Activated CD8-positive, alpha-beta memory T cell treated with anti-CD3 and anti-CD28 coated beads for 36 hours (primary cell): ENCODE measurements around the gene IL15. TPM values are rescaled to one million over a fixed set of nuclear protein-coding genes. Genes with fewer than 3 reads are reported as not detected.
"Not testable (repeated sequence)": the region's sequence is repeated elsewhere in the genome, so short reads cannot be mapped to it uniquely, and the experiment has no call there.

Experiments used
- CTCF ChIA-PET: fragments of 350-600 bp; sonication (Branson Sonifier 250); formaldehyde crosslinking; loops from one replicate; lab custom pipeline; 2021; ENCODE audit warnings: antibody characterized with exemption; lab: Charles Lee
- POLR2A ChIA-PET: fragments of 350-600 bp; sonication (Branson Sonifier 250); formaldehyde crosslinking; loops from one replicate; lab custom pipeline; 2021; ENCODE audit warnings: antibody characterized with exemption; lab: Charles Lee
- total RNA-seq, 2 experiments: library from RNA; stranded (reverse); gene quantifications; one replicate each; pipeline ENCODE4 v1.2.3, GENCODE V29; 2021

IL15 gene
- total RNA-seq, 2 experiments from 2014 or later, result 0.65 to 0.92 TPM

DNA sequence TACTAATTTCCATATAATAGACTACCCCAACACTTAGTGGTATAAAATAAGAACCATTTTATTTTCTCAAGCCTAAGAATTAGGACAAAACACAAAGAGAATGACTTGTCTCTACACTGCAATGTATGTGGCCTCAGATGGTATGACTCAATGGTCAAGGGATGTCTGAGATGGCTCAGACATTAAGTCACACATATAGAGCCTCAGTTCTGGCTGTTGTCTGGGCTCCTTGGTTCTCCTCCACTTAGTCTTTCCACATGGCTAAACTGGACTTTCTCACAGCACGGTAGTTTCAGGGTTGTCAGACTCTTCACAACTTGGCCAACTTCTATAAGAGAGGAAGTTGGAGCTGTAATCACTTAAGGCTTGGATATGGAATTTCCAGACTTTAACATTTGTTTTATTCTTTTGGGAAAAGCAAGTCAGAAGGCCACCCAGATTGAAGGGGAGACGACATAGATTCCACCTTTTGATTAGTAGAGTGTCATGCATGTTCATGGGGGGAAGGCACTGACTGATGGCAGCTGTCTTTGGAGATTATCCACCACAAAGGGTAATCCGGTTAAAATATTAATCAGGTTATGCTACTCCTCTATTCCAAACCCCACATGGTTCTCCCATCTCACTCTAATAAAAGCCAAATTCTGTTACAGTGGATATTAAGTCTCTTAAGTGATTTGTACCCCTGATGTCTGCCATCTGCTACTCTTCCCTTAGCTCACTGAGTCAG, 9.4 kb downstream of the IL15 start:
- CTCF ChIA-PET, result no interaction called here
- POLR2A ChIA-PET, result no interaction called here

DNA sequence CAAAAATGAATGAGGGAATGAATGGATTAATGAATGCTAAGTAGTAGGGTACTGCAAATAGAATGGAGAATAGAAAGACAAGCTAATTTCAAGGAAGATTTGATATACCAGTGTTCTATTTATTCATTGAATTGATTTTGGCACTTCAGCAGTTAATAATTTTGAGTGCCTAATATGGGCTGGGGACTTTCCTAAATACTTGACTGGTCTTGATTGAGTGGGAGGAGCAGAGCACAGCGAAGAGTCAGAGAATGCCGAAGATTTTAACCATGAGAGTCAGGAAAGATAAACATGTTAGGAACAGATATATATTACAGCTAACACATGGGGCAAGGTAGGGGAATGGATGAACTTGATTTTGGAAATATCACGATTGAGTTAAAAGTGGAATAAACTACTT, 10.6 kb downstream of the IL15 start:
- POLR2A ChIA-PET, result no interaction called here
- CTCF ChIA-PET, result no interaction called here

DNA sequence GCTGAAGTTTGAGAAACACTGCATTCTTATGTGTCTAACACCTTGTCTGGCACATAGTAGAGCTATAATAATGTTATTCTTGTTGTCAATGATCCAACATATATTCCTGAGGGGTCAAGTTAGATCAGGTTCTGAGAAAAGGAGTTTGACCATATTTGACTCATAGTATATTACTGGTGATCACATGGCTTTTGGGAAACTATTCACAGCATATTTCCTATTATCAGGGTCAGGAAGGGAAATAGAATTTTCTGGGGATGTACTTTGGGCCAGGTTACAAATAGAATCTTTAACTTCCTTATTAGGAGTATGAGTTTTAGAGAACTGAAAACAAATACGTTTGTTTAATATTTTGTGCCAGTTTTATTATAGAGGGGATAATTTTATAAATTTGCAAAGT, 11.6 kb downstream of the IL15 start:
- ChIA-PET POLR2A (no interaction called here), CTCF (no interaction called here)

DNA sequence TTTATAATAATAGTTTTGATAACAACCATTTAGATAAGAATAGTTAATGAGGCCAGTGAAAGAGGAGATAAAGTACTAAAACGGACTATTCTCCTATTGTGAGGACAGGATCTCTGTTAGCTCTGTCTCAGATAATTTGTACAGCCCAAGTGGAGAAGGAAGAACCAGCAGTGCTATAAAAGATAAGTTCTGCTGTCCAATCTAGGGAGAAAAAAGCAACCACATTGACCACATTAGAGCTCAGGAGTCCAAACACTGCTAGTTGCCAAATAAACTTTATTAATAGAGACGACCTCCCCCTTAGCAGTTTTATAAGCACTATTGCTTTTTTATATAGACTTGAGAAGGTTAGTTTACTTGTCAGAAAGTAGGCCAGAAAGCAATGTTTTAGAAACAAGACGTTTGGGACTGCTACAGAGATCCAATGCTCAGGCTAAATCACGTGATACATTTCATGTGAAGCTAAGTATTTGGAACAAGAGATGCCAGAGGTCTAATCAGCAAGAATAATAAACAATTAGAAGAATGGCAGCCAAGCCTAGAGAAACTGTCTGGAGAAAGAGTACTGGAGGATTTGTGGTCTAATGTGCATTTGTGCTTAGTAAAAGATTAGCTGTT, 15.9 kb downstream of the IL15 start:
- CTCF ChIA-PET, result no interaction called here

DNA sequence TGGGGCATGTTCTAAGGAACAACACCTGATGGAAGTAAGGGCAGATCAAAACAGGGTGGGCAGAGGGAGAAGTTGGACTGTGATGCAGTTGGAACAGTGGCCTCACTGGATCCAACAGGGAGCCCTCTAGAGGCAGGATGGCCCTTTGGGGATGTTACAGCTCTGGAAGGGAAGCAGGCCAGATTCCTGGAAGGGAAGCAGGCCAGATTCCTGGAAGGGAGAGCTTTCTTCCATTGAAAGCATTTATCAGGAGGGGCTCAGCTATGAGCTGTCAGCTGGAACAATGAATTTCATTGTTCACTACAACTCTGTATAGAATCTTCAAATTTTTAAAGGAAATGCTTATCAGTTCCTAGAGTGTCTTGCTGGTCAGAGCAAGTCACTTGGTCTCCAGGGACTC, 17.7 kb downstream of the IL15 start:
- POLR2A ChIA-PET, result no interaction called here
- CTCF ChIA-PET, result no interaction called here

More for the DNA sequence above, 15.9 kb downstream of the IL15 start:
- POLR2A ChIA-PET, result no interaction called here

DNA sequence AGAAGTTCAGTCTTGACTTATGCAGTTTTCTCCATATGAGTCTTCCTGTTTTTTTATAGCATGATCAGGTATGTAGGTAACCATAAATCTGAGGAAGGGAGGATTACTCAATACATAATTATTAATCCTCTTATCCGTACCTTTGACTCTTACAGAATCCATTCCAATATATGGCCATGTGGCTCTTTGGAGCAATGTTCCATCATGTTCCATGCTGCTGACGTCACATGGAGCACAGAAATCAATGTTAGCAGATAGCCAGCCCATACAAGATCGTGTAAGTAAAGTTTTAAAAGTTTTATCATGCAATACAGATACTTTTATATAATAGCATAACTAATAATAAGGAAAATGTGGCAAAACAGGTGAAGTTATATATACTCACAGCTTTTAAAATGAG, 19.6 kb downstream of the IL15 start:
- POLR2A ChIA-PET, result no interaction called here
- CTCF ChIA-PET, result no interaction called here

DNA sequence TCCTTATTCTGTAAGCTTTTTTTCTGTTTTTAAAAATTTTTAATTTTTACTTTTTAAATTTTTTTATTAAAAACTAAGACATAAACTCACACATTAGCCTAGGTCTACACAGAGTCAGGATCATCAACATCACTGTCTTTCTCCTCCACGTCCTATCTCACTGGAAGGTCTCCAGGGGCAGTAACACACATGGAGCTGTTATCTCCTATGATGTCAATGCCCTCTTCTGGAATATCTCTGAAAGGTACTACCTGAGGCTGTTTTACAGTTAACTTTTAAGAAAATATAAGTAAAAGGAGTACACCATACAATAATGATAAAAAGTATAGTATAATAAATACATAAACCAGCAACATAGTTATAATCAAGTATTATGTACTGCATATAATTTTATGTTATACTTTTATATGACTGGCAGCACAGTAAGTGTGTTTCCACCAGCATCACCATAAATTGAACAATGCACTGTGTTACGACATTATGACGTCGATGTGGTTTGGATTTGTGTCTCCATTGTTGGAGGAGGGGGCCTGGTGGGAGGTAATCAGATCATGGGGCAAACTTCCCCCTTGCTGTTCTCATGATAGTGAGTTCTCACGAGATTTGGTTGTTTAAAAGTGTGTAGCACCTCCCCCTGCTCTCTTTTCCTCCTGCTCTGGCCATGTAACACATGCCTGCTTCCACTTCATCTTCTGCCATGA, 21.3 kb downstream of the IL15 start:
- ChIA-PET POLR2A (no interaction called here), CTCF (no interaction called here)

DNA sequence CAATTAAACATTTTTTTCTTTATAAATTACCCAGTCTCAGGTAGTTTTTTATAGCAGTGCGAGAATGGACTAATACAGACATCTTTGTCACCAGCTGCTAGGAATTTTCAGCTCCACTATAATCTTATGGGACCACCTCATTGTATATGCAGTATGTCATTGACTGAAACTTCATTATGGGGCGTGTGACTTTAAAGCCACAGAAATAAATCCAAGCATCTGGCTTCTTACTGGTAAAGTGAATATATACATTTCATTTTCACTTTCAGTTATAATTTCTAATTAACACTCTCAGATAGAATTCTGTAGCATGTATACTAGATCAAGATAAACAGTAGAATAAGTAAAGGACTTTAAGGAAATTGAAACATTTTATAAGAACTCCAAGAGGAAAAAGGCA, 21.9 kb downstream of the IL15 start:
- CTCF ChIA-PET, result no interaction called here
- POLR2A ChIA-PET, result no interaction called here

DNA sequence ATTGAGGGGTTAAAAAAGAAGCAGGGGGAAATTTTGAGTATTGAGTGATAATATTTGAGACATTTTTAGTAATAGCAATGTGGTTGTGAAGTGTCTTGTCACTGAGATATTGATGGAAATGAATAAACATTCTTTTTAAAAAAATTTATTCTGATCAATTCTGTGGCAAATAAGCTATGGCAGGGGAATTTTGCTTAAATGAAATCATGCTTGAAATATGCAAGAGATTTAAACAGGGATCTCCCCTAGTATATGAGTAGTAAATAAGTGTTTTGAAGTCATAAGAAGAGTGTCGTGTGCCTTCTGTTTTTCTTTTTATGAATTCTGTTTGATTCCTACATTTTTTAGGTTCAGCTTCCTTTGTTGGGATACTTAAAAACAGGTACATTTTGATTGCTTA, 23.2 kb downstream of the IL15 start:
- ChIA-PET POLR2A (no interaction called here), CTCF (interaction anchor here (0.7 kb wide), 1 partner anchor 66 kb away, joined by 4 read pairs; no protein-coding TSS in a partner anchor)

DNA sequence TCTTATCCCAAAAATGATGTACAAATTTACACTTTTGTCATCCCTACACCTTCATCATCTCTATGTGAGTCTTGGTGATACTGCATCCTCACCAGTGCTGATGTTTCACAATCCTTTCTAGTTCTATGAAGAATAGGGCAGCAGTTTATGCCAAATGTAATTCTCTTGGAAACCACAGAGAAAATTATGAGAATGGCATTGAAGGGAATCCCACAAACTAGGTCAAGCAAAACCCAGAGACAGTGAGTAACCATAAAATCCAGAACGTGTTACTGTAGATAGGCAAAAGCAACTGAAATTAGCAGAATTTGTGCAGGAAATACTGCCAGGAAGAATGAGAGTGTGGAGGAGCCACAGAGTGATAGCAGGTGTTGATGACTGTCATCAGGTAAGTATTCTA, 24.5 kb downstream of the IL15 start:
- ChIA-PET CTCF (no interaction called here), POLR2A (no interaction called here)

DNA sequence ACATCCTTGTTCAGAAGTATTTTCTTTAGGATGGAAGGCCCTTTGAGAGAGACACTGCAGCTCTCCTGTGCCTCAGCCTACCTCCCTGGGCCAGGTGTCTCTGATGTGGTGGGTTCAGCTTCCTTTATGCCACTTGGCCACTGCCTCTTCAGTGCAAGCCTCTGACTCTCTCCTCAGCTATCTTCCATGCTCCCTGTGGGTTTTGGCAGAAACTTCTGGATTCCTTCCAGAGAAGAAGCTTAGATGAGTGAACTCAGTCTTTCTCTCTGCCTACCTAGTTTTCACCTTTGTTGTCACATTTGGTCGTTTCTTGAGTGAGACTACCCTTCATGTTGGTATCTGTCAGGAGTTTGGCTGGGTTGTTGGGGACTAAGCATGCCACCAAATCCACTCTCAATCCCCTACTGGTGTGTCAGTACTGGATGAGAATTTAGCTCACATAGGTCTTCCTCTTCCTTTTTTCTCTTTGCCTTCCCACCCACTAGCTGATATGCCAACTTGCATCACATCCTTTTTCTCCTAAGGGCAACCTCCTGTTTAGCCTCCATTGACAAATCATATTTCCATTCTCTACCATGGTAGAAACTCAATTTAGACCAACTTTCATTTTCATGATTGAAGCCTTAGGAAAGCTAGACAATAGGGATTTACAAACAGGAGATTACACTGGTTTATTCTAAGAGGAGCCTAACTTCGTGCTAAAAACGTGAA, 32.0 kb downstream of the IL15 start:
- ChIA-PET POLR2A (no interaction called here), CTCF (no interaction called here)

DNA sequence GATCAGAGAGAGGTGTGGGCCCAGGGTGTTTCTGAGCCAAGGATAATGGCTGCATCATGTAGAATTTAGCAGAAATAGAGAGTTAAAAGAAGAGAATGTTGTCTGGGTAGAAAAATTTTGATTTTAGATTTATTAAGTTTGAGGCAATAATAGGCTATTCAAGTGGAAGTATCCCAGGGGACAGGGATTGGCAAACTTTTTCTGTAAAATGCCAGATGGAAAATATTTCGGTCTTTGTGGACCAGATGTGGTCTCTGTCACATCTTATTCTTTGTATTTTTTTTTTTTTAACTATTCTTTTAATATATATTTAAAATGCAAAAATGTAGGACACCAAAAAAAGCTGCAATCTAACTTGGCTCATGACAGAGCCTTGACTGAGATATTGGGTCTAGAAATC, 33.1 kb downstream of the IL15 start:
- ChIA-PET POLR2A (no interaction called here), CTCF (no interaction called here)

DNA sequence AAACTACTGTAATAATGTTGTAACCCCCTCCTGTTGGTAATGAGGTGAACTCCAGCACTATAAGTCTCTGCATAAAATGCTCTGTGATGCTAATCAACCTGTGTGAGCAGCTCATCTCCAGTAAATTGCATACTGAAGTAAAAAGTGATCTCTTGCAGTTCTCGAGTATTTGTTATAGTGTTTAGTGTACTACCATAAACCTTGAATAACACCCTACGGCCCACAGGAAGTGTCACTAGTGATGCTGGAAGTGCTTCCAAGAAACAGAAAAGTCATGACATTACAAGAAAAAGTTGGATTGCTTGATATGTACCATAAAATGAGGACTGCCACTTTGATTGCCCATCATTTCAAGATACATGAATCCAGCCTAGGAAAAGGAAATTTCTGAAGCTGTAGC, 39.0 kb downstream of the IL15 start:
- POLR2A ChIA-PET, result no interaction called here
- CTCF ChIA-PET, result no interaction called here

DNA sequence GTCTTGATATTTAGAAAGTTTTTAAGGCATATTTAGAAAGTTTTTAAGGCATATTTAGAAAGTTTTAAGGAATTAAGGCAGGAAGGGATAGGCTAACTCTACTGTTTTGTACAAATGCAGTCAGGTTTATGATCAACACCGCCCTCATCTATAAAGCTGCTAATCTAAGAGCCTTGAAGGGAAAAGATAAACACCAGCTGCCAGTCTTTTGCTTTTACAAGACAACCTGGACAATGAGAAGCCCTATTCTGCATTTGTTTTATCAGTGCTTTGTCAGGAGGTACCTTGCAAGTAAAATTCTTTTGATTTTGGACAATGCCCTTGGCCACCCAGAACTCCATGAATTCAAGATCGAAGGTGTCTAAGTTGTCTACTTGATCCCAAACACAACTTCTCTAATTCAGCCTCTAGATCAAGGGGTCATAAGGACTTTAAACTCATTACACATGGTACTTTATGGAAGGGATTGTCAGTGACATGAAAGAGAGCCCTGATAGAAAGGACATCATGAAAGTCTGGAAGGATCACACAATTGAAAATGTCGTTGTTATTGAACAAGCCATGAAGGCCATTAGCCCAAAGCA, 39.8 kb downstream of the IL15 start:
- CTCF ChIA-PET, result no interaction called here
- POLR2A ChIA-PET, result no interaction called here

DNA sequence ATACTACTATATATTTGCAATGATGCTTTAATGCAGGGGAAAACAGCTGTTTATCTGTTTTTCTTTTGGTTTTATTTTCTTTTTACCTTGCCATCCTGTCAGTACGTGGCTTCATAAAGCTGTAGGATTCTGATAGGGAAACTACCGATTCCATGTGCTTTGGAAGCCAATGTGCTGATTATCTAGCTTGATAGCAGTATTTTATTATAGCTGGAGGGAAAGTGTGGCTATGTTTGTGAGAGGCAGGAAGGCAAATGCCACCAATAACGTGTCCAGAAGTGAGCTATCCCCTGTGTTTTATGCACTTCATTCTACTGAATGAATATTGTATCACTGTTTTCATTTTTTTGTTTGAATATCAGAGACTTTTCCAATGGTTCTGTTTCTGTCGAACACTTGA, 43.7 kb downstream of the IL15 start:
- CTCF ChIA-PET, result no interaction called here
- POLR2A ChIA-PET, result no interaction called here

DNA sequence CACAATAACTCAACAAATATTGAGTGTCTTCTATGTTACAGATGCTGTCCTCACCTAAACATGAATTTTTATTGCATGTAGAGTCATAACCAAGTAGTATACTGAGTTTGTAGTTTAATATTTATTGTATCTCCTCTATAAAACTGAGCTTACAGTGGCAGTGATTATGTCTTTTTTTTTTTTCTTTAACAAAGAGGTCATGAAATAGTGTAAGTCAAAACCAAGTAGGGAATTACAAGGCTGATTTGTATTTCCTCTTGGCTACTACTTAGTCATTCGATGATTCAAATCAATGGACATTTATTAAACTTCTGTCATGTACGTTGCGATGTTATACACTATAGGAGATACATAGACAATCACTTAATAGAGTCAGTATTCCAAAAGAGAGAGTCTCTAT, 48.4 kb downstream of the IL15 start:
- ChIA-PET CTCF (no interaction called here), POLR2A (interaction anchor here (0.6 kb wide), 1 partner anchor 721 kb away, joined by 3 read pairs; no protein-coding TSS in a partner anchor)

DNA sequence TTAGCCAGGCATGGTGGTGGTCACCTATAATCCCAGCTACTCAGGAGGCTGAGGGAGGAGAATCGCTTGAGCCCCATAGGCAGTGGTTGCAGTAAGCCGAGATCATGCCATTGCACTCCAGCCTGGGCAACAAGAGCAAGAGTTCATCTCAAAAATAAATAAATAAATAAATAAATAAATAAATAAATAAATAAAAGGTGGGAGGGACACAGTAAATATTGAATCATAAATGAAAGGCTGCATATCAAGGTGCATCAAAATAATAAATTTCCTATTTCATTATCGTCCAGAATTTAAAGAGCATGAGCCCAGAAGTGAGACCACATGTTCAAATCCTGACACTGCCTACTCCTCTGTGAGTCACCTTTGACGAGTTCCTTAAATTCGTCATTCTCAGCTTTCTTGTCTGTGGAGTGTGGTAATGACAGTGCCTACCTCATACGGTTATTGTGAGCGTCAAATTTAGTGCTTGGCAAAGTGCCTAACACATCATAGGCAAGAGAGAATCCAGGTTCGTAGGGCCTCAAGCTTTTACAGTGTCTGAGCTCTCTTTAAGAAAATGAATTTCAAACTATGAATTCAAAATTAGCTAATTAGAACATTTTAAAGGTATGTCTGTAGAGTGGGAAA, 49.9 kb downstream of the IL15 start:
- ChIA-PET CTCF (no interaction called here), POLR2A (no interaction called here)

DNA sequence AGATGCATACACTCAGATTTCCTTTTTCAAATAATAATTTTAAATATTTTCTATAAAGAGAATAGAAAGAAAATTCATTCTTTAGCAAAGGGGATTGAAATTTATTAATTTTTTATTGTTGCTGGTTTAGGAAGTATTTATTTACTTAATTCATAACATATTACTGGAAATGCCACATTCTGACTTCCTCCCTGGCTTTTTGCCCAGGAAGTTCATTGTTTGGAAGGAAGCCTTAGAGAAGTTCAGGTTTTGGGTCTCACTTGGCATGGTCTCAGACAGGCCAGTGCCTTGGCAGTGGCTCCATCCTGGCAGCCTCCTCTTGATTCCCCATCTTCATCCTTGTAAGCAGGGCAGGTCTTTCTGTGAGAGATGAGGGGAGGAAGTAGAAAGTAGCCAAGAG, 50.5 kb downstream of the IL15 start:
- CTCF ChIA-PET, result no interaction called here
- POLR2A ChIA-PET, result no interaction called here

DNA sequence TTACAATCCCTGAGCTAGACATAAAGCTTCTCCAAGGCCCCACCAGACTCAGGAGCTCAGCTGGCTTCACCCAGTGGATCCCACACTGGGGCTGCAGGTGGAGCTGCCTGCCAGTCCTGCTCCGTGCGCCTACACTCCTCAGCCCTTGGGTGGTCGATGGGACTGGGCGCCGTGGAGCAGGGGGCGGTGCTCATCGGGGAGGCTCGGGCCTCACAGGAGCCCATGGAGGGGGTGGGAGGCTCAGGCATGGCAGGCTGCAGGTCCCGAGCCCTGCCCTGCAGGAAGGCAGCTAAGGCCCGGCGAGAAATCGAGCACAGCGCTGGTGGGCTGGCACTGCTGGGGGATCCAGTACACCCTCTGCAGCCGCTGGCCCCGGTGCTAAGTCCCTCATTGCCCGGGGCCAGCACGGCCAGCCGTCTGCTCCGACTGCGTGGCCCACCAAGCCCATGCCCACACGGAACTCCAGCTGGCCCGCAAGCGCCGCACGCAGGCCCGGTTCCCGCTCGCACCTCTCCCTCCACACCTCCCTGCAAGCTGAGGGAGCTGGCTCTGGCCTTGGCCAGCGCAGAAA, 53.4 kb downstream of the IL15 start:
- CTCF ChIA-PET, POLR2A ChIA-PET: not testable (repeated sequence)
